GM23338 (cell line): ENCODE results near the gene SRSF9. TPM values are rescaled to one million over a fixed set of nuclear protein-coding genes. Genes with fewer than 3 reads are reported as not detected.

Experiments
- ATAC-seq: fragments of 200-7000 bp; cut with Tn5 transposase; 3 replicates; pipeline ENCODE4 v1.9.1; 2020
- DNase-seq: peaks from one replicate; pipeline ENCODE4 v3.0.0-alpha.2; 2015; ENCODE audit warnings: low spot score
- H2AFZ ChIP-seq: fragments of 200-600 bp; sonication (generic); 2 replicates; pipeline ENCODE4 v1.8.0; 2016; ENCODE audit warnings: antibody characterized with exemption, mild to moderate bottlenecking, moderate library complexity
- H3F3A ChIP-seq: fragments of 200-600 bp; sonication (generic); replicated peaks from 2 replicates; pipeline ENCODE4 v1.8.0; 2017; ENCODE audit warnings: antibody characterized with exemption, mixed run types, low read depth
- H3K27ac ChIP-seq: fragments of 200-600 bp; sonication (generic); 2 replicates; pipeline ENCODE4 v1.6.1; 2016; ENCODE audit warnings: low read depth
- H3K27me3 ChIP-seq: fragments of 200-600 bp; sonication (generic); 2 replicates; pipeline ENCODE4 v1.8.0; 2016; ENCODE audit warnings: mild to moderate bottlenecking, mixed run types, moderate library complexity; ENCODE audit not compliant: insufficient read depth
- H3K36me3 ChIP-seq: fragments of 200-600 bp; sonication (generic); 2 replicates; pipeline ENCODE4 v1.8.0; 2016; ENCODE audit warnings: mild to moderate bottlenecking; ENCODE audit not compliant: insufficient read depth
- H3K4me1 ChIP-seq: fragments of 200-600 bp; sonication (generic); 2 replicates; pipeline ENCODE4 v1.8.0; 2016; ENCODE audit warnings: mild to moderate bottlenecking, moderate library complexity; ENCODE audit not compliant: insufficient read depth
- H3K4me2 ChIP-seq: fragments of 200-600 bp; sonication (generic); 2 replicates; pipeline ENCODE4 v1.7.1; 2017; ENCODE audit warnings: mixed run types
- H3K4me3 ChIP-seq: fragments of 200-600 bp; sonication (generic); 2 replicates; pipeline ENCODE4 v1.6.1; 2016; ENCODE audit warnings: mixed run types
- H3K79me2 ChIP-seq: fragments of 200-600 bp; sonication (generic); replicated peaks from 2 replicates; pipeline ENCODE4 v1.8.0; 2017; ENCODE audit warnings: mild to moderate bottlenecking; ENCODE audit not compliant: insufficient read depth
- H3K9me2 ChIP-seq: fragments of 200-600 bp; sonication (generic); 2 replicates; pipeline ENCODE4 v1.8.0; 2017; ENCODE audit not compliant: insufficient read depth
- H4K20me1 ChIP-seq: fragments of 200-600 bp; sonication (generic); replicated peaks from 2 replicates; pipeline ENCODE4 v1.8.0; 2017; ENCODE audit warnings: mild to moderate bottlenecking; ENCODE audit not compliant: insufficient read depth
- H3K27ac Mint-ChIP-seq: 2 replicates; pipeline ENCODE4 v1.8.0; 2020; ENCODE audit warnings: inconsistent platforms, mild to moderate bottlenecking, moderate library complexity, mixed read lengths
- H3K27me3 Mint-ChIP-seq: 3 replicates; pipeline ENCODE4 v1.8.0; 2022; ENCODE audit warnings: low read depth, mild to moderate bottlenecking, moderate library complexity, mixed read lengths, inconsistent platforms; ENCODE audit not compliant: insufficient read depth, poor library complexity
- H3K36me3 Mint-ChIP-seq: 3 replicates; pipeline ENCODE4 v1.8.0; 2021; ENCODE audit warnings: low read depth, mild to moderate bottlenecking, inconsistent platforms, moderate library complexity, mixed read lengths
- H3K4me1 Mint-ChIP-seq: 3 replicates; pipeline ENCODE4 v1.8.0; 2020; ENCODE audit warnings: mild to moderate bottlenecking, inconsistent platforms, mixed read lengths
- H3K4me3 Mint-ChIP-seq: 3 replicates; pipeline ENCODE4 v1.8.0; 2021; ENCODE audit warnings: moderate library complexity, mild to moderate bottlenecking, inconsistent platforms, mixed read lengths
- H3K9me3 Mint-ChIP-seq: 3 replicates; pipeline ENCODE4 v1.8.0; 2020; ENCODE audit warnings: moderate library complexity, mild to moderate bottlenecking, inconsistent platforms, mixed read lengths
- CREB1 ChIP-seq: fragments of 250-450 bp; sonication (Bioruptor Pico); IDR thresholded peaks from 2 replicates; pipeline ENCODE4 v1.5.0; 2020; ENCODE audit warnings: low read depth, mild to moderate bottlenecking, moderate library complexity
- CTCF ChIP-seq, 2 experiments: fragments of 200-600 bp in 1 of 2; sonication (generic) in 1 of 2; conservative IDR thresholded peaks; 2 replicates each; pipeline versions ENCODE4 v1.5.1 to v1.6.1; 2016 to 2017; ENCODE audit warnings: antibody characterized with exemption in 2 of 2, low read depth in 2 of 2, mild to moderate bottlenecking in 2 of 2, moderate library complexity in 1 of 2
- ETS1 ChIP-seq: IDR thresholded peaks from 2 replicates; pipeline ENCODE4 v1.6.1; 2016; ENCODE audit warnings: antibody characterized with exemption
- EZH2 ChIP-seq: fragments of 200-600 bp; sonication (generic); IDR thresholded peaks from one replicate; pipeline ENCODE4 v1.8.0; 2017; ENCODE audit warnings: antibody characterized with exemption, mild to moderate bottlenecking, low read depth; ENCODE audit not compliant: unreplicated experiment
- EZH2phosphoT487 ChIP-seq: fragments of 200-600 bp; sonication (generic); IDR thresholded peaks from one replicate; pipeline ENCODE4 v1.8.1; 2018; ENCODE audit warnings: antibody characterized with exemption; ENCODE audit not compliant: unreplicated experiment
- JUNB ChIP-seq: IDR thresholded peaks from one replicate; pipeline ENCODE4 v1.6.1; 2016; ENCODE audit warnings: antibody characterized with exemption; ENCODE audit not compliant: unreplicated experiment
- NANOG ChIP-seq: IDR thresholded peaks from 2 replicates; pipeline ENCODE4 v1.6.1; 2016; ENCODE audit warnings: antibody characterized with exemption, borderline replicate concordance
- REST ChIP-seq: IDR thresholded peaks from one replicate; pipeline ENCODE4 v1.6.1; 2018; ENCODE audit warnings: antibody characterized with exemption; ENCODE audit not compliant: unreplicated experiment
- STAT1 ChIP-seq: IDR thresholded peaks from one replicate; pipeline ENCODE4 v1.6.1; 2016; ENCODE audit warnings: antibody characterized with exemption; ENCODE audit not compliant: unreplicated experiment
- ZNF114 ChIP-seq: fragments of 250-450 bp; sonication (Bioruptor Pico); IDR thresholded peaks from 2 replicates; pipeline ENCODE4 v1.5.0; 2020; ENCODE audit warnings: mild to moderate bottlenecking, moderate library complexity
- ZNF331 ChIP-seq: fragments of 250-450 bp; sonication (Bioruptor Pico); IDR thresholded peaks from 2 replicates; pipeline ENCODE4 v1.5.0; 2020; ENCODE audit warnings: low read depth, mild to moderate bottlenecking, moderate library complexity
- ZNF462 ChIP-seq: fragments of 250-450 bp; sonication (Bioruptor Pico); IDR thresholded peaks from 2 replicates; pipeline ENCODE4 v1.5.0; 2020; ENCODE audit warnings: mild to moderate bottlenecking, moderate library complexity
- polyA plus RNA-seq: library from polyadenylated mRNA; unstranded; fragments of >200 nt; fragmentation: Nextera tagmentation; extraction: Ambion mirVana; gene quantifications from 2 replicates; pipeline ENCODE4 v1.2.1, GENCODE V29; 2016
- total RNA-seq: library from RNA; depleted of rRNA; stranded (reverse); fragments of >200 nt; shearing (Covaris generic); gene quantifications from 2 replicates; pipeline ENCODE4 v1.2.3, GENCODE V29; 2014

Gene SRSF9
- total and polyA plus RNA-seq, 2 experiments from 2014 or later: 250 to 481 TPM

GRCh38 chr12:120479458-120479857 lies 9.9 kb upstream of the SRSF9 start (continued):
- TF ChIP-seq REST (no peak), ZNF114 (no peak), STAT1 (no peak)

GRCh38 chr12:120475643-120476042 lies 6.1 kb upstream of the SRSF9 start:
- Mint-ChIP-seq H3K9me3 (no peaks in the 10 kb centered on the region), H3K27me3 (peaks cover 8% of the 10 kb centered on the region), H3K36me3 (no peaks in the 10 kb centered on the region), H3K4me3 (no peak overlapping the region), H3K4me1 (peaks cover 17% of the 10 kb centered on the region), H3K27ac (no peak overlapping the region)
- H3F3A ChIP-seq: no peaks in the 10 kb centered on the region
- H3K27me3 ChIP-seq: no peaks in the 10 kb centered on the region
- no peak overlapping the region for H3K4me2 ChIP-seq
- DNase-seq (no peak), ATAC-seq (no peak)
- H3K9me2 ChIP-seq: no peaks in the 10 kb centered on the region
- H3K4me1 ChIP-seq: peaks cover 3% of the 10 kb centered on the region; the same call in 1 of the 2 replicates
- H3K36me3 ChIP-seq: no peaks in the 10 kb centered on the region
- H3K4me3 ChIP-seq: no peak overlapping the region
- H3K27ac ChIP-seq: no peak overlapping the region
- H2AFZ ChIP-seq: no peak overlapping the region
- H4K20me1 ChIP-seq: 0 out of 2 replicates have a peak, but pooled peaks cover 4% of the 10 kb centered on the region
- H3K79me2 ChIP-seq: no peaks in the 10 kb centered on the region; the same call in 1 of the 2 replicates
- TF ChIP-seq EZH2phosphoT487: no peak
- TF ChIP-seq CTCF (conservative IDR thresholded peaks at IDR 0.05; ENCODE audit: low read depth in 2 of 2): no peak
- no peak for TF ChIP-seq ETS1
- TF ChIP-seq CREB1 (CRISPR knock-in tag): no peak
- no peak for TF ChIP-seq JUNB
- no peak for TF ChIP-seq NANOG
- no peak for TF ChIP-seq EZH2
- no peak for TF ChIP-seq ZNF462 (CRISPR knock-in tag)
- no peak for TF ChIP-seq ZNF331 (CRISPR knock-in tag)
- no peak for TF ChIP-seq ZNF114
- no peak for TF ChIP-seq STAT1
